ENCODE data around the gene NUBPL. TPM values are rescaled to one million over a fixed set of nuclear protein-coding genes. Genes with fewer than 3 reads are reported as not detected.
"Not testable (repeated sequence)": the region's sequence is repeated elsewhere in the genome, so short reads cannot be mapped to it uniquely, and the experiment has no call there.

The NUBPL gene
- total RNA-seq, 4 donors from 2014 or later: 10.3 to 38.2 (median 13.4) TPM

- TF ChIP-seq, protein P1, sequence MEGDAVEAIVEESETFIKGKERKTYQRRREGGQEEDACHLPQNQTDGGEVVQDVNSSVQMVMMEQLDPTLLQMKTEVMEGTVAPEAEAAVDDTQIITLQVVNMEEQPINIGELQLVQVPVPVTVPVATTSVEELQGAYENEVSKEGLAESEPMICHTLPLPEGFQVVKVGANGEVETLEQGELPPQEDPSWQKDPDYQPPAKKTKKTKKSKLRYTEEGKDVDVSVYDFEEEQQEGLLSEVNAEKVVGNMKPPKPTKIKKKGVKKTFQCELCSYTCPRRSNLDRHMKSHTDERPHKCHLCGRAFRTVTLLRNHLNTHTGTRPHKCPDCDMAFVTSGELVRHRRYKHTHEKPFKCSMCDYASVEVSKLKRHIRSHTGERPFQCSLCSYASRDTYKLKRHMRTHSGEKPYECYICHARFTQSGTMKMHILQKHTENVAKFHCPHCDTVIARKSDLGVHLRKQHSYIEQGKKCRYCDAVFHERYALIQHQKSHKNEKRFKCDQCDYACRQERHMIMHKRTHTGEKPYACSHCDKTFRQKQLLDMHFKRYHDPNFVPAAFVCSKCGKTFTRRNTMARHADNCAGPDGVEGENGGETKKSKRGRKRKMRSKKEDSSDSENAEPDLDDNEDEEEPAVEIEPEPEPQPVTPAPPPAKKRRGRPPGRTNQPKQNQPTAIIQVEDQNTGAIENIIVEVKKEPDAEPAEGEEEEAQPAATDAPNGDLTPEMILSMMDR (IDR thresholded peaks at IDR 0.05): no peak
- TF ChIP-seq POLR2A (IDR thresholded peaks at IDR 0.05): no peak
- TF ChIP-seq EP300 (IDR thresholded peaks at IDR 0.05): no peak
- DNase-seq (ENCODE audit: low spot score in 2 of 2): no peak
- peaks cover 0 to 18% (median 0%) of the 10 kb centered on the region in 3 donors for H3K36me3 ChIP-seq
- H3K4me1 ChIP-seq: no peaks in the 10 kb centered on the region
- H3K4me3 ChIP-seq: no peak overlapping the region
- no peak overlapping the region for H3K27ac ChIP-seq
- H3K9me3 ChIP-seq: peaks cover 0 to 10% (median 0%) of the 10 kb centered on the region in 4 donors
- H3K27me3 ChIP-seq: no peaks in the 10 kb centered on the region
These were observed 245.0 kb downstream of the NUBPL start for GRCh38 chr14:31806249-31806648.

DNA sequence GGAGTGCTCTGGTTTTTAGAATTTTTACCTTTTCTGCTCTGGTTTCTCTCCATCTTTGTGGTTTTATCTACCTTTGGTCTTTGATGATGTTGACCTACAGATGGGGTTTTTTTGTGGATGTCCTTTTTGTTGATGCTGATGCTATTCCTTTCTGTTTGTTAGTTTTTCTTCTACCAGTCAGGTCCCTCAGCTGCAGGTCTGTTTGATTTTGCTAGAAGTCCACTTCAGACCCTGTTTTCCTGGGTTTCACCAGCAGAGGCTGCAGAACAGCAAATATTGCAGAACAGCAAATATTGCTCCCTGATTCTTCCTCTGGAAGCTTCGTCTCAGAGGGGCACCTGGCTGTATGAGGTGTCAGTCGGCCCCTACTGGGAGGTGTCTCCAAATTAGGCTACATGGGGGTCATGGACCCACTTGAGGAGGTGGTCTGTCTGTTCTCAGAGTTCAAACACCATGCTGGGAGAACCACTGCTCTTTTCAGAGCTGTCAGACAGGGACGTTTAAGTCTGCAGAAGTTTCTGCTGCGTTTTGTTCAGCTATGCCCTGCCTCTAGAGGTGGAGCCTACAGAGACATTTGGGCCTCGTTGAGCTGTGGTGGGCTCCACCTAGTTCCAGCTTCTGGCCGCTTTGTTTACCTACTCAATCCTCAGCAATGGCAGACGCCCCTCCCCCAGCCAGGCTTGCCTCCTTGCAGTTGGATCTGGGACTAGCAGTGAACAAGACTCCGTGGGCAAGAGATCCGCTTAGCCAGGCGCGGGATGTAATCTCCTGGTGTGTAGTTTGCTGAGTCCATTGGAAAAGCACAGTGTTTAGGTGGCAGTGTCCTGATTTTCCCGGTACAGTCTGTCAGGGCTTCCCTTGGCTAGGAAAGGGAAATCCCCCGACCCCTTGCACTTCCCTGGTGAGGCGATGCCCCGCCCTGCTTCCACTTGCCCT lies 250.8 kb downstream of the NUBPL start:
- H3K27me3 ChIP-seq; DNase-seq (ENCODE audit: low spot score in 2 of 2); H3K27ac ChIP-seq; H3K4me3 ChIP-seq; H3K4me1 ChIP-seq: not testable (repeated sequence)
- Histone ChIP-seq H3K9me3 (peaks cover 0 to 18% (median 0%) of the 10 kb centered on the region in 4 donors), H3K36me3 (peaks cover 0 to 39% (median 0%) of the 10 kb centered on the region in 3 donors)
- WGBS, 2 donors: 78 to 87% methylated on average over 12 to 13 of the region's 15 CpGs

GRCh38 chr14:31813724-31814490 lies 252.7 kb downstream of the NUBPL start:
- H3K4me3 ChIP-seq: not testable (repeated sequence)
- WGBS, 2 donors: 72 to 100% methylated on average over 2 of the region's 2 CpGs

DNA sequence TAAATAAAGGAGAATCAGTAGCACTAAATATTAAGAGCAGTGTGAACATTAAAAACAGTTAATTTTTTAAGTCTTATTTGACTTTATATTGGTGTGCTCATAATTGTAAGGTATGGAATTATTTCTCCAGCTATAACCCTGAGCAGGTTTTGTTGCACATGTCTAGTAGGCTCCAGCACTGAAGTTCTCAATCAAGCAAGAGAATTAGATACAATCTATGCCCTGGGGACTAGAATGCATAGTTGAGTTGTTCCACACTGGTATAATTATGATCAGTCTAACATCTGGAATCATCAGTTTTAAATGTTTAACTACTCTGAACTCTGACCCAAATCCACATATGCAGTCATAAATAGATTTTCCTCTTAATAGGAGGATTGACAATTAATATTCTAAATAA lies 258.1 kb downstream of the NUBPL start:
- Histone ChIP-seq H3K4me3 (no peak overlapping the region), H3K27me3 (no peaks in the 10 kb centered on the region), H3K9me3 (peaks cover 0 to 1% (median 0%) of the 10 kb centered on the region in 4 donors), H3K4me1 (no peaks in the 10 kb centered on the region), H3K36me3 (no peaks in the 10 kb centered on the region), H3K27ac (no peak overlapping the region)
- TF ChIP-seq, protein P1 (IDR thresholded peaks at IDR 0.05): no peak
- no peak for TF ChIP-seq EP300 (IDR thresholded peaks at IDR 0.05)
- no peak for TF ChIP-seq POLR2A (IDR thresholded peaks at IDR 0.05)
- no peak for DNase-seq (ENCODE audit: low spot score in 2 of 2)

More at GRCh38 chr14:31813724-31814490, 252.7 kb downstream of the NUBPL start:
- not testable (repeated sequence) for H3K27me3 ChIP-seq; H3K27ac ChIP-seq; H3K4me1 ChIP-seq; DNase-seq (ENCODE audit: low spot score in 2 of 2)
- Histone ChIP-seq H3K36me3 (peaks cover 0 to 39% (median 0%) of the 10 kb centered on the region in 3 donors), H3K9me3 (peaks cover 0 to 18% (median 0%) of the 10 kb centered on the region in 4 donors)

GRCh38 chr14:31825459-31825858 lies 264.3 kb downstream of the NUBPL start:
- Histone ChIP-seq H3K4me1 (peaks cover 0 to 8% (median 0%) of the 10 kb centered on the region in 4 donors), H3K36me3 (peaks cover 0 to 4% (median 0%) of the 10 kb centered on the region in 3 donors), H3K27ac (no peak overlapping the region), H3K27me3 (no peaks in the 10 kb centered on the region), H3K9me3 (no peaks in the 10 kb centered on the region), H3K4me3 (no peak overlapping the region)
- DNase-seq (ENCODE audit: low spot score in 2 of 2): no peak
- no peak for TF ChIP-seq POLR2A (IDR thresholded peaks at IDR 0.05)
- no peak for TF ChIP-seq EP300 (IDR thresholded peaks at IDR 0.05)
- TF ChIP-seq, protein P1 (IDR thresholded peaks at IDR 0.05): no peak

- TF ChIP-seq POLR2A (IDR thresholded peaks at IDR 0.05): no peak
- TF ChIP-seq, protein P1 (IDR thresholded peaks at IDR 0.05): no peak
- Histone ChIP-seq H3K4me1 (peaks cover 0 to 8% (median 0%) of the 10 kb centered on the region in 4 donors), H3K36me3 (peaks cover 0 to 4% (median 0%) of the 10 kb centered on the region in 3 donors), H3K9me3 (no peaks in the 10 kb centered on the region), H3K27ac (no peak overlapping the region), H3K27me3 (no peaks in the 10 kb centered on the region), H3K4me3 (no peak overlapping the region)
- no peak for DNase-seq (ENCODE audit: low spot score in 2 of 2)
These were observed 266.1 kb downstream of the NUBPL start for GRCh38 chr14:31827325-31827724.
